MG63 (cell line): ENCODE results near the gene CHAF1A. TPM values are rescaled to one million over a fixed set of nuclear protein-coding genes. Genes with fewer than 3 reads are reported as not detected.

Experiments
- DNase-seq: peaks from one replicate; pipeline ENCODE4 v3.0.0-alpha.2; 2020
- H3K27me3 ChIP-seq: fragments of 250-450 bp; sonication (Bioruptor Pico); 2 replicates; pipeline ENCODE4 v1.5.1; 2020; ENCODE audit warnings: mild to moderate bottlenecking, moderate library complexity
- H3K36me3 ChIP-seq: fragments of 250-450 bp; sonication (Bioruptor Pico); 2 replicates; pipeline ENCODE4 v1.5.1; 2020; ENCODE audit warnings: mild to moderate bottlenecking, moderate library complexity
- H3K4me3 ChIP-seq: fragments of 250-450 bp; sonication (Bioruptor Pico); 2 replicates; pipeline ENCODE4 v1.5.1; 2020; ENCODE audit warnings: mild to moderate bottlenecking, moderate library complexity
- H3K9me3 ChIP-seq: fragments of 250-450 bp; sonication (Bioruptor Pico); 2 replicates; pipeline ENCODE4 v1.5.1; 2020; ENCODE audit warnings: mild to moderate bottlenecking, moderate library complexity
- total RNA-seq: library from RNA; depleted of rRNA; stranded (reverse); fragments of >200 nt; shearing (Covaris generic); gene quantifications from 2 replicates; pipeline ENCODE4 v1.2.3, GENCODE V29; 2014; ENCODE audit warnings: low replicate concordance

CHAF1A gene
- total RNA-seq, 1 experiment from 2014 or later: 24.7 TPM

DNA sequence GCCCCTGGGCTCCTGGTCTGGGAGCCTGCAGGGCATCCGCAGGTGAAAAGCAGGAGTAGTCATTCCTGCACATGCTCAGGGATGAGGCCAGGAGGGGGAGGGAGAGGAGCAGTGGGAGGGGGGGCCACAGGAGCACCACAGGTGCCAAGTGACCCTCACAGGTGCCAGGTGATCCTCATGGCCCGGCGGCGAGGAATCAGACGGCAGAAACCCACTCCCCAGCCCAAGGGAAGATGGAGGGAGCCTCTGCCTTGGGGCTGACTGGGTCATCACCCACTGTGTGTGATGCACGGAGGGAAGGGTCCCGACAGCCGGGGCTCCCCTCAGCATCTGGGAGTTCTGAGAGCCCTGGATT lies 29.4 kb upstream of the CHAF1A start:
- no peak for DNase-seq
- H3K36me3 ChIP-seq: no peaks in the 10 kb centered on the region; the same call in 1 of the 2 replicates
- H3K27me3 ChIP-seq: no peaks in the 10 kb centered on the region
- no peaks in the 10 kb centered on the region for H3K9me3 ChIP-seq
- H3K4me3 ChIP-seq: no peak overlapping the region

DNA sequence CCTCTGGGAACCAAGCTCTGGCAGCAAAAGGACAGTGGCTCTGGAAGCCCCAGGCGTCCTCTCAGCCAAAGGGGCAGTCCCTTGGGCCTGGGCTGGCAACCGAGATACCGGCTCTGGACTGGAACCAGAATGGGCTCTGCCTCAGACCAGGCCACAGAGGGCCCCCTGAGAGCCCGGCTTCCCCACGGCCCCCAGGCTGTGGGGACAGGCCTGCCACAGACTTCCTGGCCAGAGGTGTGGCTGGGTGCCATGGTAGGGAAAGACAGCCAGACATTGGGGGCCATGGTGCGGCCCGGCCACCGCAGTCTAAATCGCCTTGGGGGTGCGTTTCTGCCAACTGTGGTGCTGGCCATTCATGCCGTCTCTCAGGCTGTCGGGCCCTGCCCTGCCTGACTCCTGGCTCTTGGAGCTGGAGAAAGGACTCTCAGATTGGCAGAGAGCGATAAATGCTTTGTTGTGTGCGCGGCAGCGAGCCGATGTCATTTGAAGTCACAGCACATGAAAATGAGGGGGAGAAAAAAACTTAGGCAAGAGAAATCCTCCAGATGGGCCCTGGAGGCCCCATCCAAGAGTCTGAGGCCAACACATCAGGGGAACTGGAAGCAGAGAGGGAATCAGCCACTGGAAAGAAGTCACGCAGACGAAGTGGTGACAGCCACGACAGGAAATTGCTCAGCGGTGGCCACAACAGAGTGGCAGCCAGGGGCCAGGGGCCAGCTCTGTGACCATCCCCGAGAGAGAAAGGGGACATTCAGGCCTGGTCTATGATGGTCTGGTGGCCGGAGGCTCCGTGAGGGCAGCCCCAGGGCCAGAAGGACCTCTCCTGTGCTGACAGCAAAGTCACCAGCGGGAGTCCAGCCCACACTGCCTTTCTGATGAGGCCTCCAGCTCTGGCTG lies 28.6 kb upstream of the CHAF1A start:
- DNase-seq: no peak
- H3K4me3 ChIP-seq: no peak overlapping the region
- no peaks in the 10 kb centered on the region for H3K9me3 ChIP-seq
- no peaks in the 10 kb centered on the region; the same call in 1 of the 2 replicates for H3K36me3 ChIP-seq
- no peaks in the 10 kb centered on the region for H3K27me3 ChIP-seq

DNA sequence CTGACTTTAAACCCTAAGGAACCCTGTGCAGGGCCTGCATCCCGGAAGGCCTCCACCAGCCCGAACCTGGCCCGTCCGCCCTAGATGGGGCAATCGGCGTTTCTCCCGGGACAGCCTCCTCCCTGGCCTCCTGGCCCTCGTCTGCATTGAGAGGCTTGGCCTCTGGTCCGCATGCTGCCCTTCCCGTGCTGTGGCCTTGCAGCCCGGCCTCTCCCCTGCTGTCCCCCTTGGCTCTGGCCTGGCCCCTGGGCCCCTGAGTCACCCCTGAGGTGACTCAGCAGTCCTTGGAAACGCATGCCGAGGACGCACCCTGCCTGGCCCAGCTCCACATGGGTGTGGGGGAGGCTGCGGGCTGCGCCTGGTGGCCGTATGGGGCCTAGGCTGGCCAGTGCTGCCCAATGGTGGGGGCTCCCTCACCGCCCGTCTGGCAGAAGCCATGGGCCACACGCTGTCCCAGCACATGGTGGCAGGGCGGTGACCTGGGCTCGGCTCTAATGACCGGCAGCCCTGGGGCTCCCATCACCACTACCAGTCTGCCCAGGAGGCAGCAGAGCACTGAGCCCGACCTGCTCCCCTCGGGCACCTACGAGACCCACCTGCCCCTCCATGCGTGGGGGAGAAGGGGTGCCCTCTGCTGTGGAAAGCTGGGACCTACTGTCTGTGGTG lies 27.8 kb upstream of the CHAF1A start:
- no peak overlapping the region for H3K4me3 ChIP-seq
- H3K36me3 ChIP-seq: no peaks in the 10 kb centered on the region; the same call in 1 of the 2 replicates
- H3K9me3 ChIP-seq: no peaks in the 10 kb centered on the region
- peak; percentile 92 for DNase-seq
- H3K27me3 ChIP-seq: no peaks in the 10 kb centered on the region

DNA sequence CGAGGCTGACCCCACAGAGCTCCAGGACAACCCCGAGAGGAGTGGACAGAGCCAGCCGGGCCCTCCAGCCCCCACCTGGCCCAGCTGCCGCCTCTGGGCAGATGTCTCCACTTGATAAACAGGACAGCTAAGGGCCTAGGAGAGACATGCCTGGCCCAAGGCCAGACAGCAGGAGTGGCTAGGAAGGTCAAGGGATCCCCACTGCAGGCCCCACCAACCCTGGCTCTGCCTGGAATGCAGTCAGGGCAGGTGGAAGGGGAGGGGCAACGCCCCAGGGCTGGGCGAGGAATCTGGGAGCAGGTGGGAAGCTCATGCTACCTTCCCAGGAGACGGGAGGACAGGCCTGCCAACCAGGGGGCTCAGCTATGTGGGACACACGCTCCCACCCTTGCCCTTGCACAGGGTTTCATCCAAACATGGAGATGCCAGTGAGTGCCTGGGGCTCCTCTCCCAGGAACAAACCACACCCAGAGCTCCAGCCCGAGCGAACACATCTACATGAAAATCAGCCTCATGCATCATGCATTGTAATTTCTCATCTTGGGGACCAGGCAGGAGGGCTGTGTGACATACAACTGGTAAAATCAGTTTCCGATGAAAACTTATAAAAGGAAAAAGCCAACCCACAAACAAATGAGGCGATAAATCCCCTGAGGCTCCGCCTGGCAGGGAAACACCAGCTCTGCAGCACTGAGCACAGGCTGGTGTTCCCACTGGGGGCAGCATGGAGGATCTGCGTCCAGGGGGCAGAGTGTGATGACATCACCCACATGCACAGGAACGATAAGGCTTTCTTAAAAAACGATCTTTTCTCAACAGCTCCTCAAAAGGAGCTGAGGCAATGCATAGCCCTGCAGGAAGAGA lies 27.0 kb upstream of the CHAF1A start:
- Histone ChIP-seq H3K9me3 (no peaks in the 10 kb centered on the region), H3K4me3 (no peak overlapping the region), H3K27me3 (no peaks in the 10 kb centered on the region), H3K36me3 (no peaks in the 10 kb centered on the region; the same call in 1 of the 2 replicates)
- DNase-seq: peak; percentile 73

DNA sequence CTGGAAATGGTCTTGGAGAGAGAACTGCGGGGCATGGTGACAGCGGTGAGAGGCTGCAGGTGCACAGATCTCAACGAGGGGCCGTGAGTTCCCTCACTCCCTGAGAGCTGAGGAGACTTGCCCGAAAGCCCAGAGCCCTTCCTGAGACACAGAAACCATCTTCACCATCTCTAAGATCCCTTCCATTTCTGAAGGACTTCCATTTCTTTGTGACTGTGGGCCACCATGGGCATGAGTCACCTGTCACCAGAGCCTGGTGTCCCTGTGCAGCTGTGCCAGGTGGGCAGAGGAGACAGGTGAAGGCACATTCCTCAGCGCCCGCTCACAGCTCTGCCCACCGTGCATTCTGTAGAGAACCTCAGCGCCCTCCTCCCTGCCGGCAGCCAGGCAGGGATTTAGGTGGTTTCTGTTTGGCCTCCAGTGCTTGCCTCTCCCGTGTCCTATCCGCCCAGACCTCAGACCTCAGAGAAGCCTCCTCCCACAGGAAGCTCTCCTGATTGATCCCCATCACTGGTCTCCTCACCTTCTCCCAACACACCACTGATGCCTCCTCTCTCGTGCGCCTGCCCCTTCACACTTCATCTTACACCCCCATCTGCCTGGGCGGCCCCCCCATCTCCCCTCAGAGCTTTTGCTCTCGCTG lies 26.3 kb upstream of the CHAF1A start:
- Histone ChIP-seq H3K9me3 (no peaks in the 10 kb centered on the region), H3K4me3 (no peak overlapping the region), H3K27me3 (no peaks in the 10 kb centered on the region), H3K36me3 (no peaks in the 10 kb centered on the region; the same call in 1 of the 2 replicates)
- DNase-seq: no peak

DNA sequence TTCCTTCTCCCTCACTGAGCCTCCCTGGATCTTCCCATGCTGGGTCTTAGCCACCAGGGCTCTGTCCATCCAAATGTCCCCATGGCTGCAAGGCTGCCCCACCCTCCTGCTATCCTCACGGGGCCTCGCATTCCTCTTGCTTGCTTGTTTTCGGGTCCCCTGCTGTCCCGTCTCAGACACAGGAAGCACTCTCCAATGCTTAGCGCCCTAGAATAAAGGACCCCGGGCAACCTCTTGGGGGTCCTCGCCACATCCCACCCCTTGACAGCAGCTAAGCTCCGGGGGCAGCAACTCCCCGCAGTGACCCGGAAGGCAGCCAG lies 25.8 kb upstream of the CHAF1A start:
- Histone ChIP-seq H3K9me3 (no peaks in the 10 kb centered on the region), H3K4me3 (no peak overlapping the region), H3K27me3 (no peaks in the 10 kb centered on the region), H3K36me3 (no peaks in the 10 kb centered on the region; the same call in 1 of the 2 replicates)
- no peak for DNase-seq

DNA sequence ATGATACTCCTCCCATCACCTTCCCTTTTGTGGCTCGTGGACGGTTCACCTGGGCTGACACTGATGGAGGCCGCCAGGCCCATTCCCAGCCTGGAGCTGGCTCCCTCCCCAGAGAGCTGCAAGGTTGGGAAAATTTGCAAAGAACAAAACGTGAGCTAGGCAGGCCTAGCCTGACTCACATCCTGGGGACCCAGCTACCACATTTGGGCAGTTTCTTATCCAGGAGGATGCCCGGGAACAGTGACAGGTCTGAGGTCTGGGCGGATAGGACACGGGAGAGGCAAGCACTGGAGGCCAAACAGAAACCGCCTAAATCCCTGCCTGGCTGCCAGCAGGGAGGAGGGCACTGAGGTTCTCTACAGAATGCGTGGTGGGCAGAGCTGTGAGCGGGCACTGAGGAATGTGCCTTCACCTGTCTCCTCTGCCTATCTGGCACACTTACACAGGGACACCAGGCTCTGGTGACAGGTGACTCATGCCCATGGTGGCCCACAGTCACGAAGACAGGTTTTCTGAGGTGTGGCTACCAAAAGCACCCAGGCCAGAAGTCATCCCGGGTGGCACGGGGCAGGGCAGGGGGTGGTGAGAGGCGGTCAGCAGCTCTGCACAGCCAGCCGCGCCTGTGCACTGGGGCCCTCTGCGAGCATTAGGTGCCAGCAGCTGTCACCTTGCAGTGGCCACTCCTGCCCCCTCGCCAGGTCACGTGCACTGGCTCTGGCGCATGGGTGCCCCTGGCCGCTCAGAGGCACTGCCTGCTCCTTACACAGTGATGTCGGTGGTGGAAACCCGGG lies 25.3 kb upstream of the CHAF1A start:
- Histone ChIP-seq H3K36me3 (no peaks in the 10 kb centered on the region), H3K4me3 (no peak overlapping the region), H3K27me3 (no peaks in the 10 kb centered on the region), H3K9me3 (no peaks in the 10 kb centered on the region)
- DNase-seq: peak; percentile 63

DNA sequence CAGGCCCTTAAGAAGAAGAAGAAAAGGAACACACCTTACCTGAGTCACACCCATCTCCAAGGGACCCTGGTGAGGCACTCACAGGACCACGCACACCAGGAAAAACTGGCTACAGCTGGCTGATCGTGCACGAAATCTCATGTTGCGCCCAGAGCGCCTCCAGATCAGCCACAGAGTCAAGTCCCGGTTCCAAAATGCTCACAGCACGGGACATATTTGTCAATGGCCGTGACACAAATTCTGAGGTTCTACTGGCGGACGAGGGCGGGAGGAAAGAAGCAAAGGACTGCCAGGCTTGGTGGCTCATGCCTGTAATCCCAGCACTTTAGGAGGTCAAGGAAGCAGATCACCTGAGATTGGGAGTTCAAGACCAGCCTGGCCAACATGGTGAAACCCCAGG lies 23.6 kb upstream of the CHAF1A start:
- no peak for DNase-seq
- Histone ChIP-seq H3K9me3 (no peaks in the 10 kb centered on the region), H3K4me3 (no peak overlapping the region), H3K36me3 (0 out of 2 replicates have a peak, but pooled peaks cover 2% of the 10 kb centered on the region), H3K27me3 (no peaks in the 10 kb centered on the region)

DNA sequence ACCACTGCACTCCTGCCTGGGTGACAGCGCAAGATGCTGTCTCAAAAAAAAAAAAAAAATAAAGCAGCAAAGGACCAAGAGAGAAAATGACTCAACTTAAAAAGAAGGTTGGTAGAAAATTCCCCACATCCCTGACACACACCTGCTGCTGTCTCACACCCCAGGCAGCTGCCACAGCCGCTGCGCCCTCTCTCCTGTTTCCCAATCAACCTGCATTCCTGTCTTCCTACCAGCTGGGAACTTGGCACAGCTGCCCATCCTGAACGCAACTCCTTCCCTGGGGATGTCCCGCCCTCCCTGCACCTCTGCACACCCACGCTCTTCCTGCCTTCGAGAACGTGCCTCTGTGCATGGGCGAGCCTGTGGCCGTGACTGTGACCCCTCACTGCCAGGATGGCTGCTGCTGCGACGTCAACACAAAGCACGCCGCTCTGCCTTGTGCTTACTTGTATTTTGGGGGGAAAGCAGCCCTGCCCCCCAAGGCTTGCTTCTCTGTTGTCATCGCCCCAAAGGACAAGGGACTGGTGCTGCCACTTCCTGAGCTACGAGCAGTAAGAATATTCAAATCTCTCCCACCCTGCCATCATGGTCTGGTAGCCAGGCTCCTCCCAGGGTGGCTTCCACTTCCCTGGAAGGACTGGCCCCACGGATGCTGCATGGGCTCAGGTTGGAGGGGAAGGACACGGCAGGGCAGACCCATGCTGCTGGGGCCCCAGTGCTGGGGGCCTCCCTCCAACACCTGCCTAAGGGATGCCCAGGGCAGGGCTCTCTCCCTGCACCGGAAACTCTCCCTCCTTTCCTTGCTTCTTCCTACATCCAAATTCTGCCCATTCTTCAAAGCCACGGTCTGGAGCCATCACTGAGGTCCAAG lies 22.8 kb upstream of the CHAF1A start:
- no peaks in the 10 kb centered on the region for H3K27me3 ChIP-seq
- no peak for DNase-seq
- 0 out of 2 replicates have a peak, but pooled peaks cover 2% of the 10 kb centered on the region for H3K36me3 ChIP-seq
- no peaks in the 10 kb centered on the region for H3K9me3 ChIP-seq
- no peak overlapping the region for H3K4me3 ChIP-seq

DNA sequence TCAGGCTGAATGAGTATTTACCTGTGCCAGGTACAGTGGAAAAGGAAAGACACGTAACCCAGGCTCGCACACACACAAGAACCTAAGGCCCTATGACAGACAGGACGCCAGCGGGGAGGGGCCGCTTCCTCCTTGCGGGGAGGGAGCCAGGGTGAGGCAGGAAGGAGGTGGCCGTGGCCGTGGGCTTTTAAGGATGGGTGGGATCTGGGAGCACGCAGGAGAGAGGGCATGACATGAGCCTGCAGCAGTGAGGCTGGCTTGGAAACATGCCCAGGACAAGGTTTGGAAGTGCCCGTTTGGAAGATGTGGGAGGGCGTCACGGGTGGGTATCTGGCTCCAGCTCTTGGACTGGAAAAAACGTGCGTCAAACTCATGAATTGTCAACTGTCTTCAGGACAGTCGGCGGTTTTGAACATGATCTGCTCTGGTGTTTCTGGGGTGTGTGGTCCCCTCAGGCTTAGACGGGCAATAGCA lies 22.1 kb upstream of the CHAF1A start:
- no peaks in the 10 kb centered on the region for H3K9me3 ChIP-seq
- H3K36me3 ChIP-seq: 0 out of 2 replicates have a peak, but pooled peaks cover 2% of the 10 kb centered on the region
- H3K4me3 ChIP-seq: no peak overlapping the region
- no peak for DNase-seq
- H3K27me3 ChIP-seq: no peaks in the 10 kb centered on the region

DNA sequence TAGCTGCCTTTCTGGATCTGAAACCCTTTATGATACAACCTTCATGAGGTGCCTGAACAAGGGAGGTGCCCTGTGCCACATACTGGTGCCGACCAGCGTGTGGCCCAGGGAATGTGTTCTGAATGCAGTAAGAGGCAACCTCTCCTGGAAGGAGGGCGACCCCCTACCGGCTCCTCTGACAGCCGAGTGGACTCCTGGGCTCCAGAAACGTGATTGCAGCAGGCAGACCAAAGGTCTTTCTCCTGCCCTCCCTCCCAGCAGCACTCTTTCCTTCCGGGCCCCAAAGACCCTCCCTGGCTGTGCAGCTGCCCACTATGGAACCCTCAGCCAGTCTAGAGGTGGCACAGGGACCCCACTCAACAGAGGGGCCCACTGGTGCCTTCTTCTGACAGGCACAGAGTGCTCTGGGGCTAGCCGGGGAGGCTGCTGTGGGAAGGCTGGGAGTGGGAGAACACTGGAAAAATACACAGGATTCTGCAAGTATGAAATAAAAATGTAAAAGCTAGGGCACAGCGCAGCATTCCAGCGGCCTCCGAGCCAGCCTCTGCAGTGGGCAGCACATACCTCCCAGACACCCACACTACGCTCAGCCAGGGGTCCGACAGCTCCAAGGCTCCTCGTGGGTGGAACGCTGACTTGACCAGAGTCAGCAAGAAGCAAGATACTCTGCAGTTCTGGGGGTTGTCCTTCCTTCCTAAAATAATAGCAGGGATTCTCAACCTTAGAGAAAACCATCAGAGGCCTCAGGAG lies 17.0 kb upstream of the CHAF1A start:
- no peaks in the 10 kb centered on the region for H3K27me3 ChIP-seq
- no peak overlapping the region for H3K4me3 ChIP-seq
- 0 out of 2 replicates have a peak, but pooled peaks cover 2% of the 10 kb centered on the region for H3K36me3 ChIP-seq
- DNase-seq: no peak
- H3K9me3 ChIP-seq: no peaks in the 10 kb centered on the region

DNA sequence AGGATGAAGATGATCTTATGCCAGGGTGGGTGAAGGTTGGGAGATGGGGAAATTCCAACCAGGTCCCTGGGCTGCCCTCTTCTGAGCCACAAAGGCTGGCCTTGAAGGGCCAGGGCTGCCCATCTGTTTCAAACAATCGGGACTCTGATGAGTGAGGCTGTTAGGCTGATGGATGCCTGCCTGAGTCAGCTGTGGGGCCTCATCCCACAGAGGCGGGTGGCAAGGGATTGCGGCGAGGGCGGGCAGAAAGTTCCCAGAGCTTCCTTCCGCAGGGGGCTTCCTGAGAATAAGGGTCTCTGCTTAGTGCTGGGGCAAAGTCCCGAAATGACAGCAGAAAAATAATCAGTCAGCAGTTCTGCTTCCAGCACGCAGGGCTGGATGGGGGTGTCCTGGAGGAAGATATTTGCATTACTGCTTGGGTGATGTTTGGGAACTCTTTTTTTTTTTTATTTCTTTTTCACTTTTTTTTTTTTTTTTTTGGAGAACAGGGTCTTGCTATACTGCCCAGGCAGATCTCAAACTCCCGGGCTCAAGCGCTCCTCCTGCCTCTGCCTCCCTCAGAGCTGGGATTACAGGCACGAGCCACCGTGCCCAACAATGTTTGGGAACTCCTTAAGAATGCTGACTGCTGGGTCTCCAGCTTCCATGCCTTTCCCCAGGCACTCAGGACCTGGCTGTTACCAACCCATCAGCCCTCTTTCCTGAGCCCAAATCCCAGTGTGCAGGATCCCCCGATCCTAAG lies 16.2 kb upstream of the CHAF1A start:
- Histone ChIP-seq H3K9me3 (no peaks in the 10 kb centered on the region), H3K4me3 (no peak overlapping the region), H3K27me3 (no peaks in the 10 kb centered on the region), H3K36me3 (0 out of 2 replicates have a peak, but pooled peaks cover 2% of the 10 kb centered on the region)
- no peak for DNase-seq

DNA sequence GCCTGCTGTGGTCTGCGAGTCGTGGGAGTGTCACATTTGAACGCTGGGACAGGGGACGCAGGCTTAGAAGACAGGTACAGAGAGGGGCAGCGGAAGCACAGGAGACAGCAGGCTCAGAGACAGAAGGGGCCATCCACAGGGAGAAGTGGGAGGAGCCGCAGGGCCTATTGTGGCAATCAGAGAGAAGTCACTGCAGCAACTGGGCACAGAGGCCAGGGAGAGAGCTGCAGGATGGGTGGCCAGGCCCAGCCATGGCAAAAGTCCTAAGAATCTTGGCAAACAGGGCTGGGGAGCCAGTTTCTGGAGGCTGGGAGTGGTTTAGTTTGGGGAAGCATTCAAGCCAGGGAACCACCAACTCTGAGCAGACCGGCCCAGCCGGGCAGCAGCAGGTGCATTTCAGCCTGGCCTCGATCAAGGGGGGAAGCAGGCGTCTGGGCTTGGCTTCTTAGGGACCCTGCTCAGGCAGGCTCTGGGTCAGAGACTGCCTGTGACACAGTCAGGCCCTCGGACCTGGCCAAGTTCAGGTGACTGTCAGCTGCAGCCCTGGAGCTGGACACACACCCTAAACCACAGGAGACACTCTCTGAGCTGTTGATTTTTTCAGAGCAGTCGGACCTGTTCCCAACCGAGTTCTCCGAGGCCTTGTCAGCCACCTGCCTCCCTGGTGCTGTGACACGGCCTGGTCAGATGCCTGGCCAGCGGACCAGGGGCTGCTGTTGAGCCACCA lies 13.9 kb upstream of the CHAF1A start:
- Histone ChIP-seq H3K4me3 (no peak overlapping the region), H3K9me3 (no peaks in the 10 kb centered on the region), H3K36me3 (0 out of 2 replicates have a peak, but pooled peaks cover 2% of the 10 kb centered on the region), H3K27me3 (no peaks in the 10 kb centered on the region)
- DNase-seq: no peak
